Peyer's patch (tissue), 4 donors: Measurements from ENCODE around the gene CHP2.

ENCODE experiments used
- CTCF ChIP-seq, 6 experiments: fragments of 450-650 bp in 4 of 6; fragments of 200-600 bp in 2 of 6; sonication (generic) in 1 of 6; IDR thresholded peaks; one replicate each; pipeline ENCODE4 v1.5.1; 2017 to 2019; ENCODE audit warnings: antibody characterized with exemption in 6 of 6, mild to moderate bottlenecking in 3 of 6, moderate library complexity in 1 of 6
- POLR2A ChIP-seq, 2 donors: fragments of 450-650 bp; IDR thresholded peaks; one replicate each; pipeline ENCODE4 v1.5.1; 2017; ENCODE audit warnings: antibody characterized with exemption in 2 of 2, mild to moderate bottlenecking in 2 of 2, moderate library complexity in 2 of 2

- TF ChIP-seq POLR2A (IDR thresholded peaks at IDR 0.05) (no peak), CTCF (IDR thresholded peaks at IDR 0.05) (no peak)
Measured at GRCh38 chr16:23768581-23768980, 13.8 kb downstream of the CHP2 start.
